GM23338 (cell line): Measurements from ENCODE around the gene TM9SF2. TPM values are rescaled to one million over a fixed set of nuclear protein-coding genes. Genes with fewer than 3 reads are reported as not detected.

Experiments used
- ATAC-seq: fragments of 200-7000 bp; cut with Tn5 transposase; 3 replicates; pipeline ENCODE4 v1.9.1; 2020
- DNase-seq: peaks from one replicate; pipeline ENCODE4 v3.0.0-alpha.2; 2015; ENCODE audit warnings: low spot score
- H2AFZ ChIP-seq: fragments of 200-600 bp; sonication (generic); 2 replicates; pipeline ENCODE4 v1.8.0; 2016; ENCODE audit warnings: antibody characterized with exemption, mild to moderate bottlenecking, moderate library complexity
- H3F3A ChIP-seq: fragments of 200-600 bp; sonication (generic); replicated peaks from 2 replicates; pipeline ENCODE4 v1.8.0; 2017; ENCODE audit warnings: antibody characterized with exemption, mixed run types, low read depth
- H3K27ac ChIP-seq: fragments of 200-600 bp; sonication (generic); 2 replicates; pipeline ENCODE4 v1.6.1; 2016; ENCODE audit warnings: low read depth
- H3K27me3 ChIP-seq: fragments of 200-600 bp; sonication (generic); 2 replicates; pipeline ENCODE4 v1.8.0; 2016; ENCODE audit warnings: mild to moderate bottlenecking, mixed run types, moderate library complexity; ENCODE audit not compliant: insufficient read depth
- H3K36me3 ChIP-seq: fragments of 200-600 bp; sonication (generic); 2 replicates; pipeline ENCODE4 v1.8.0; 2016; ENCODE audit warnings: mild to moderate bottlenecking; ENCODE audit not compliant: insufficient read depth
- H3K4me1 ChIP-seq: fragments of 200-600 bp; sonication (generic); 2 replicates; pipeline ENCODE4 v1.8.0; 2016; ENCODE audit warnings: mild to moderate bottlenecking, moderate library complexity; ENCODE audit not compliant: insufficient read depth
- H3K4me2 ChIP-seq: fragments of 200-600 bp; sonication (generic); 2 replicates; pipeline ENCODE4 v1.7.1; 2017; ENCODE audit warnings: mixed run types
- H3K4me3 ChIP-seq: fragments of 200-600 bp; sonication (generic); 2 replicates; pipeline ENCODE4 v1.6.1; 2016; ENCODE audit warnings: mixed run types
- H3K79me2 ChIP-seq: fragments of 200-600 bp; sonication (generic); replicated peaks from 2 replicates; pipeline ENCODE4 v1.8.0; 2017; ENCODE audit warnings: mild to moderate bottlenecking; ENCODE audit not compliant: insufficient read depth
- H3K9me2 ChIP-seq: fragments of 200-600 bp; sonication (generic); 2 replicates; pipeline ENCODE4 v1.8.0; 2017; ENCODE audit not compliant: insufficient read depth
- H4K20me1 ChIP-seq: fragments of 200-600 bp; sonication (generic); replicated peaks from 2 replicates; pipeline ENCODE4 v1.8.0; 2017; ENCODE audit warnings: mild to moderate bottlenecking; ENCODE audit not compliant: insufficient read depth
- H3K27ac Mint-ChIP-seq: 2 replicates; pipeline ENCODE4 v1.8.0; 2020; ENCODE audit warnings: inconsistent platforms, mild to moderate bottlenecking, moderate library complexity, mixed read lengths
- H3K27me3 Mint-ChIP-seq: 3 replicates; pipeline ENCODE4 v1.8.0; 2022; ENCODE audit warnings: low read depth, mild to moderate bottlenecking, moderate library complexity, mixed read lengths, inconsistent platforms; ENCODE audit not compliant: insufficient read depth, poor library complexity
- H3K36me3 Mint-ChIP-seq: 3 replicates; pipeline ENCODE4 v1.8.0; 2021; ENCODE audit warnings: low read depth, mild to moderate bottlenecking, inconsistent platforms, moderate library complexity, mixed read lengths
- H3K4me1 Mint-ChIP-seq: 3 replicates; pipeline ENCODE4 v1.8.0; 2020; ENCODE audit warnings: mild to moderate bottlenecking, inconsistent platforms, mixed read lengths
- H3K4me3 Mint-ChIP-seq: 3 replicates; pipeline ENCODE4 v1.8.0; 2021; ENCODE audit warnings: moderate library complexity, mild to moderate bottlenecking, inconsistent platforms, mixed read lengths
- H3K9me3 Mint-ChIP-seq: 3 replicates; pipeline ENCODE4 v1.8.0; 2020; ENCODE audit warnings: moderate library complexity, mild to moderate bottlenecking, inconsistent platforms, mixed read lengths
- CREB1 ChIP-seq: fragments of 250-450 bp; sonication (Bioruptor Pico); IDR thresholded peaks from 2 replicates; pipeline ENCODE4 v1.5.0; 2020; ENCODE audit warnings: low read depth, mild to moderate bottlenecking, moderate library complexity
- EZH2 ChIP-seq: fragments of 200-600 bp; sonication (generic); IDR thresholded peaks from one replicate; pipeline ENCODE4 v1.8.0; 2017; ENCODE audit warnings: antibody characterized with exemption, mild to moderate bottlenecking, low read depth; ENCODE audit not compliant: unreplicated experiment
- EZH2phosphoT487 ChIP-seq: fragments of 200-600 bp; sonication (generic); IDR thresholded peaks from one replicate; pipeline ENCODE4 v1.8.1; 2018; ENCODE audit warnings: antibody characterized with exemption; ENCODE audit not compliant: unreplicated experiment
- JUNB ChIP-seq: IDR thresholded peaks from one replicate; pipeline ENCODE4 v1.6.1; 2016; ENCODE audit warnings: antibody characterized with exemption; ENCODE audit not compliant: unreplicated experiment
- NANOG ChIP-seq: IDR thresholded peaks from 2 replicates; pipeline ENCODE4 v1.6.1; 2016; ENCODE audit warnings: antibody characterized with exemption, borderline replicate concordance
- POLR2AphosphoS5 ChIP-seq: IDR thresholded peaks from 2 replicates; pipeline ENCODE4 v1.6.1; 2016; ENCODE audit warnings: antibody characterized with exemption, low read depth
- STAT1 ChIP-seq: IDR thresholded peaks from one replicate; pipeline ENCODE4 v1.6.1; 2016; ENCODE audit warnings: antibody characterized with exemption; ENCODE audit not compliant: unreplicated experiment
- ZNF114 ChIP-seq: fragments of 250-450 bp; sonication (Bioruptor Pico); IDR thresholded peaks from 2 replicates; pipeline ENCODE4 v1.5.0; 2020; ENCODE audit warnings: mild to moderate bottlenecking, moderate library complexity
- ZNF331 ChIP-seq: fragments of 250-450 bp; sonication (Bioruptor Pico); IDR thresholded peaks from 2 replicates; pipeline ENCODE4 v1.5.0; 2020; ENCODE audit warnings: low read depth, mild to moderate bottlenecking, moderate library complexity
- polyA plus RNA-seq: library from polyadenylated mRNA; unstranded; fragments of >200 nt; fragmentation: Nextera tagmentation; extraction: Ambion mirVana; gene quantifications from 2 replicates; pipeline ENCODE4 v1.2.1, GENCODE V29; 2016
- total RNA-seq: library from RNA; depleted of rRNA; stranded (reverse); fragments of >200 nt; shearing (Covaris generic); gene quantifications from 2 replicates; pipeline ENCODE4 v1.2.3, GENCODE V29; 2014
- TF ChIP-seq, protein P1 (sequence below): IDR thresholded peaks from 2 replicates; pipeline ENCODE4 v1.6.1; 2016; ENCODE audit warnings: antibody characterized with exemption
- TF ChIP-seq, protein P2 (sequence below): fragments of 250-450 bp; sonication (Bioruptor Pico); IDR thresholded peaks from 2 replicates; pipeline ENCODE4 v1.5.0; 2020; ENCODE audit warnings: mild to moderate bottlenecking, moderate library complexity
- TF ChIP-seq, protein P3 (sequence below): IDR thresholded peaks from one replicate; pipeline ENCODE4 v1.6.1; 2018; ENCODE audit warnings: antibody characterized with exemption; ENCODE audit not compliant: unreplicated experiment
- TF ChIP-seq, protein P4 (sequence below), 2 experiments: fragments of 200-600 bp in 1 of 2; sonication (generic) in 1 of 2; conservative IDR thresholded peaks; 2 replicates each; pipeline versions ENCODE4 v1.5.1 to v1.6.1; 2016 to 2017; ENCODE audit warnings: antibody characterized with exemption in 2 of 2, low read depth in 2 of 2, mild to moderate bottlenecking in 2 of 2, moderate library complexity in 1 of 2

TM9SF2 gene
- total and polyA plus RNA-seq, 2 experiments from 2014 or later: 50.5 to 115 TPM

DNA sequence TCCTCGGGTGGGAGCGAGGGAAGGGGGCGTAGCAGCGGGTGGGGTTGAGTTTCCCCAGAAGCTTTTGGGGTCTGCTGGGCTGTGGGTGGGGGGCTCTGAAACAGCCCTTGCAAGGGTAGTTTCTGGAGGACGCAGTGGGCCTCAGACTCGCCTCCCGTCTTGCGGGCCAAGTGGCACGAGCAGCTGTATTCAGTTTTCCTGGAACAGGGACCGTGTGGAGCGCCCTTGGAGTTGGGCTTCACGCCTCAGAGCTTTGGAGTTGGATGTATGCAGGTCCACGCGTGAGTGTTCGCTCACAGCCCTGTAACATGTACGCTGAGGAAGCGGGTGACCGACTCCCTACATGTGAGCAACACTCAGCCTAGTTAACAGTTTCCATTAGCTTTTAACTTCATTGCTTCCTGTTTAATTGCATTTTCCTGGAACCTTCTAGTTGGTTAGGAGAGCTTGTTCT is 603 bp downstream of the TM9SF2 start:
- Mint-ChIP-seq H3K9me3 (peaks cover 7% of the 10 kb centered on the region; the same call in 2 of the 3 replicates), H3K27me3 (peaks cover 20% of the 10 kb centered on the region), H3K36me3 (peaks cover 9% of the 10 kb centered on the region), H3K4me3 (peak overlapping the region; percentile 96), H3K4me1 (peaks cover 29% of the 10 kb centered on the region), H3K27ac (peak overlapping the region; percentile 98)
- peaks cover 10% of the 10 kb centered on the region; the same call in 1 of the 2 replicates for H3K9me2 ChIP-seq
- peak; percentile 26 for DNase-seq
- peak overlapping the region; percentile 93 for H3K27ac ChIP-seq
- H2AFZ ChIP-seq: peak overlapping the region; percentile 58; the same call in 1 of the 2 replicates
- TF ChIP-seq, protein P1, sequence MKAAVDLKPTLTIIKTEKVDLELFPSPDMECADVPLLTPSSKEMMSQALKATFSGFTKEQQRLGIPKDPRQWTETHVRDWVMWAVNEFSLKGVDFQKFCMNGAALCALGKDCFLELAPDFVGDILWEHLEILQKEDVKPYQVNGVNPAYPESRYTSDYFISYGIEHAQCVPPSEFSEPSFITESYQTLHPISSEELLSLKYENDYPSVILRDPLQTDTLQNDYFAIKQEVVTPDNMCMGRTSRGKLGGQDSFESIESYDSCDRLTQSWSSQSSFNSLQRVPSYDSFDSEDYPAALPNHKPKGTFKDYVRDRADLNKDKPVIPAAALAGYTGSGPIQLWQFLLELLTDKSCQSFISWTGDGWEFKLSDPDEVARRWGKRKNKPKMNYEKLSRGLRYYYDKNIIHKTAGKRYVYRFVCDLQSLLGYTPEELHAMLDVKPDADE: no peak
- TF ChIP-seq, protein P2, sequence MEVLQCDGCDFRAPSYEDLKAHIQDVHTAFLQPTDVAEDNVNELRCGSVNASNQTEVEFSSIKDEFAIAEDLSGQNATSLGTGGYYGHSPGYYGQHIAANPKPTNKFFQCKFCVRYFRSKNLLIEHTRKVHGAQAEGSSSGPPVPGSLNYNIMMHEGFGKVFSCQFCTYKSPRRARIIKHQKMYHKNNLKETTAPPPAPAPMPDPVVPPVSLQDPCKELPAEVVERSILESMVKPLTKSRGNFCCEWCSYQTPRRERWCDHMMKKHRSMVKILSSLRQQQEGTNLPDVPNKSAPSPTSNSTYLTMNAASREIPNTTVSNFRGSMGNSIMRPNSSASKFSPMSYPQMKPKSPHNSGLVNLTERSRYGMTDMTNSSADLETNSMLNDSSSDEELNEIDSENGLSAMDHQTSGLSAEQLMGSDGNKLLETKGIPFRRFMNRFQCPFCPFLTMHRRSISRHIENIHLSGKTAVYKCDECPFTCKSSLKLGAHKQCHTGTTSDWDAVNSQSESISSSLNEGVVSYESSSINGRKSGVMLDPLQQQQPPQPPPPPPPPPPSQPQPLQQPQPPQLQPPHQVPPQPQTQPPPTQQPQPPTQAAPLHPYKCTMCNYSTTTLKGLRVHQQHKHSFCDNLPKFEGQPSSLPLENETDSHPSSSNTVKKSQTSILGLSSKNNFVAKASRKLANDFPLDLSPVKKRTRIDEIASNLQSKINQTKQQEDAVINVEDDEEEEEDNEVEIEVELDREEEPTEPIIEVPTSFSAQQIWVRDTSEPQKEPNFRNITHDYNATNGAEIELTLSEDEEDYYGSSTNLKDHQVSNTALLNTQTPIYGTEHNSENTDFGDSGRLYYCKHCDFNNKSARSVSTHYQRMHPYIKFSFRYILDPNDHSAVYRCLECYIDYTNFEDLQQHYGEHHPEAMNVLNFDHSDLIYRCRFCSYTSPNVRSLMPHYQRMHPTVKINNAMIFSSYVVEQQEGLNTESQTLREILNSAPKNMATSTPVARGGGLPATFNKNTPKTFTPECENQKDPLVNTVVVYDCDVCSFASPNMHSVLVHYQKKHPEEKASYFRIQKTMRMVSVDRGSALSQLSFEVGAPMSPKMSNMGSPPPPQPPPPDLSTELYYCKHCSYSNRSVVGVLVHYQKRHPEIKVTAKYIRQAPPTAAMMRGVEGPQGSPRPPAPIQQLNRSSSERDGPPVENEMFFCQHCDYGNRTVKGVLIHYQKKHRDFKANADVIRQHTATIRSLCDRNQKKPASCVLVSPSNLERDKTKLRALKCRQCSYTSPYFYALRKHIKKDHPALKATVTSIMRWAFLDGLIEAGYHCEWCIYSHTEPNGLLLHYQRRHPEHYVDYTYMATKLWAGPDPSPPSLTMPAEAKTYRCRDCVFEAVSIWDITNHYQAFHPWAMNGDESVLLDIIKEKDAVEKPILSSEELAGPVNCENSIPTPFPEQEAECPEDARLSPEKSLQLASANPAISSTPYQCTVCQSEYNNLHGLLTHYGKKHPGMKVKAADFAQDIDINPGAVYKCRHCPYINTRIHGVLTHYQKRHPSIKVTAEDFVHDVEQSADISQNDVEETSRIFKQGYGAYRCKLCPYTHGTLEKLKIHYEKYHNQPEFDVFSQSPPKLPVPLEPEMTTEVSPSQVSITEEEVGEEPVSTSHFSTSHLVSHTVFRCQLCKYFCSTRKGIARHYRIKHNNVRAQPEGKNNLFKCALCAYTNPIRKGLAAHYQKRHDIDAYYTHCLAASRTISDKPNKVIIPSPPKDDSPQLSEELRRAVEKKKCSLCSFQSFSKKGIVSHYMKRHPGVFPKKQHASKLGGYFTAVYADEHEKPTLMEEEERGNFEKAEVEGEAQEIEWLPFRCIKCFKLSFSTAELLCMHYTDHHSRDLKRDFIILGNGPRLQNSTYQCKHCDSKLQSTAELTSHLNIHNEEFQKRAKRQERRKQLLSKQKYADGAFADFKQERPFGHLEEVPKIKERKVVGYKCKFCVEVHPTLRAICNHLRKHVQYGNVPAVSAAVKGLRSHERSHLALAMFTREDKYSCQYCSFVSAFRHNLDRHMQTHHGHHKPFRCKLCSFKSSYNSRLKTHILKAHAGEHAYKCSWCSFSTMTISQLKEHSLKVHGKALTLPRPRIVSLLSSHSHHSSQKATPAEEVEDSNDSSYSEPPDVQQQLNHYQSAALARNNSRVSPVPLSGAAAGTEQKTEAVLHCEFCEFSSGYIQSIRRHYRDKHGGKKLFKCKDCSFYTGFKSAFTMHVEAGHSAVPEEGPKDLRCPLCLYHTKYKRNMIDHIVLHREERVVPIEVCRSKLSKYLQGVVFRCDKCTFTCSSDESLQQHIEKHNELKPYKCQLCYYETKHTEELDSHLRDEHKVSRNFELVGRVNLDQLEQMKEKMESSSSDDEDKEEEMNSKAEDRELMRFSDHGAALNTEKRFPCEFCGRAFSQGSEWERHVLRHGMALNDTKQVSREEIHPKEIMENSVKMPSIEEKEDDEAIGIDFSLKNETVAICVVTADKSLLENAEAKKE (CRISPR knock-in tag): no peak
- TF ChIP-seq, protein P3, sequence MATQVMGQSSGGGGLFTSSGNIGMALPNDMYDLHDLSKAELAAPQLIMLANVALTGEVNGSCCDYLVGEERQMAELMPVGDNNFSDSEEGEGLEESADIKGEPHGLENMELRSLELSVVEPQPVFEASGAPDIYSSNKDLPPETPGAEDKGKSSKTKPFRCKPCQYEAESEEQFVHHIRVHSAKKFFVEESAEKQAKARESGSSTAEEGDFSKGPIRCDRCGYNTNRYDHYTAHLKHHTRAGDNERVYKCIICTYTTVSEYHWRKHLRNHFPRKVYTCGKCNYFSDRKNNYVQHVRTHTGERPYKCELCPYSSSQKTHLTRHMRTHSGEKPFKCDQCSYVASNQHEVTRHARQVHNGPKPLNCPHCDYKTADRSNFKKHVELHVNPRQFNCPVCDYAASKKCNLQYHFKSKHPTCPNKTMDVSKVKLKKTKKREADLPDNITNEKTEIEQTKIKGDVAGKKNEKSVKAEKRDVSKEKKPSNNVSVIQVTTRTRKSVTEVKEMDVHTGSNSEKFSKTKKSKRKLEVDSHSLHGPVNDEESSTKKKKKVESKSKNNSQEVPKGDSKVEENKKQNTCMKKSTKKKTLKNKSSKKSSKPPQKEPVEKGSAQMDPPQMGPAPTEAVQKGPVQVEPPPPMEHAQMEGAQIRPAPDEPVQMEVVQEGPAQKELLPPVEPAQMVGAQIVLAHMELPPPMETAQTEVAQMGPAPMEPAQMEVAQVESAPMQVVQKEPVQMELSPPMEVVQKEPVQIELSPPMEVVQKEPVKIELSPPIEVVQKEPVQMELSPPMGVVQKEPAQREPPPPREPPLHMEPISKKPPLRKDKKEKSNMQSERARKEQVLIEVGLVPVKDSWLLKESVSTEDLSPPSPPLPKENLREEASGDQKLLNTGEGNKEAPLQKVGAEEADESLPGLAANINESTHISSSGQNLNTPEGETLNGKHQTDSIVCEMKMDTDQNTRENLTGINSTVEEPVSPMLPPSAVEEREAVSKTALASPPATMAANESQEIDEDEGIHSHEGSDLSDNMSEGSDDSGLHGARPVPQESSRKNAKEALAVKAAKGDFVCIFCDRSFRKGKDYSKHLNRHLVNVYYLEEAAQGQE: no peak
- TF ChIP-seq ZNF331 (CRISPR knock-in tag): no peak
- TF ChIP-seq, protein P4, sequence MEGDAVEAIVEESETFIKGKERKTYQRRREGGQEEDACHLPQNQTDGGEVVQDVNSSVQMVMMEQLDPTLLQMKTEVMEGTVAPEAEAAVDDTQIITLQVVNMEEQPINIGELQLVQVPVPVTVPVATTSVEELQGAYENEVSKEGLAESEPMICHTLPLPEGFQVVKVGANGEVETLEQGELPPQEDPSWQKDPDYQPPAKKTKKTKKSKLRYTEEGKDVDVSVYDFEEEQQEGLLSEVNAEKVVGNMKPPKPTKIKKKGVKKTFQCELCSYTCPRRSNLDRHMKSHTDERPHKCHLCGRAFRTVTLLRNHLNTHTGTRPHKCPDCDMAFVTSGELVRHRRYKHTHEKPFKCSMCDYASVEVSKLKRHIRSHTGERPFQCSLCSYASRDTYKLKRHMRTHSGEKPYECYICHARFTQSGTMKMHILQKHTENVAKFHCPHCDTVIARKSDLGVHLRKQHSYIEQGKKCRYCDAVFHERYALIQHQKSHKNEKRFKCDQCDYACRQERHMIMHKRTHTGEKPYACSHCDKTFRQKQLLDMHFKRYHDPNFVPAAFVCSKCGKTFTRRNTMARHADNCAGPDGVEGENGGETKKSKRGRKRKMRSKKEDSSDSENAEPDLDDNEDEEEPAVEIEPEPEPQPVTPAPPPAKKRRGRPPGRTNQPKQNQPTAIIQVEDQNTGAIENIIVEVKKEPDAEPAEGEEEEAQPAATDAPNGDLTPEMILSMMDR (conservative IDR thresholded peaks at IDR 0.05; ENCODE audit: low read depth in 2 of 2): no peak
- TF ChIP-seq STAT1: no peak
- no peak for TF ChIP-seq EZH2phosphoT487
- TF ChIP-seq CREB1 (CRISPR knock-in tag): no peak
- no peak for TF ChIP-seq EZH2
- no peak for TF ChIP-seq POLR2AphosphoS5
- no peak for TF ChIP-seq ZNF114
- TF ChIP-seq JUNB: no peak
- no peak for TF ChIP-seq NANOG
- no peaks in the 10 kb centered on the region for H3K36me3 ChIP-seq
- no peaks in the 10 kb centered on the region for H3K27me3 ChIP-seq
- no peak; the same call in 2 of the 3 replicates for ATAC-seq
- peak overlapping the region; percentile 91 for H3K4me2 ChIP-seq
- H4K20me1 ChIP-seq: peaks cover 13% of the 10 kb centered on the region
- H3K4me1 ChIP-seq: peaks cover 16% of the 10 kb centered on the region
- H3F3A ChIP-seq: peaks cover 10% of the 10 kb centered on the region
- H3K4me3 ChIP-seq: peak overlapping the region; percentile 89
- peaks cover 56% of the 10 kb centered on the region for H3K79me2 ChIP-seq
